HG03378 (cell line): Measurements from ENCODE around the gene BLTP2.
A peak's percentile ranks its signal among the peaks of the same experiment; 100 is the strongest.
"Not testable (repeated sequence)": the region's sequence is repeated elsewhere in the genome, so short reads cannot be mapped to it uniquely, and the experiment has no call there.

Experiments
- ATAC-seq: cut with Tn5 transposase; IDR thresholded peaks from one replicate; pipeline ENCODE4 v1.9.1; 2021; ENCODE audit warnings: mild to moderate bottlenecking, moderate library complexity; ENCODE audit not compliant: unreplicated experiment

Gene BLTP2

GRCh38 chr17:28644787-28645575, at the start of gene BLTP2:
BLTP2 (minus strand) TSS chr17:28645158; CDS start chr17:28645056, 102 bp downstream.
- ATAC-seq, result no peak

GRCh38 chr17:28693869-28694268, 48.9 kb upstream of the BLTP2 start:
- ATAC-seq, result no peak

GRCh38 chr17:28689011-28689410, 44.1 kb upstream of the BLTP2 start:
- no peak for ATAC-seq

GRCh38 chr17:28688481-28688880, 43.5 kb upstream of the BLTP2 start:
- ATAC-seq, result no peak

- no peak for ATAC-seq
Observed at GRCh38 chr17:28686296-28686695, 41.3 kb upstream of the BLTP2 start.

DNA sequence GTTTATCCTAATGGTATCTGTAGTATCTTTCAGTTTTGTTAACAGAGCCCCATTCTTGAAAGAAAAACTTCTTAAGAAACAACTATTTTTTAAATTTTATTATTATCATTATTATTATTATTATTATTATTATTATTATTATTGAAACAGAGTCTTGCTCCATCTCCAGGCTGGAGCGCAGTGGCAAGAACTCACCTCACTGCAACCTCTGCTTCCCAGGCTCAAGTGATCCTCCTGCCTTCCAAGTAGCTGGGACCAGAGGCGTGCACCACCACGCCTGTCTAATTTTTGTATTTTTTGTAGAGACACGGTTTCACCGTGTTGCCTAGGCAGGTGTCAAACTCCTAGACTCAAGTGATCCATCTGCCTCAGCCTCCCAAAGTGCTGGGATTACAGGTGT, 40.4 kb upstream of the BLTP2 start:
- ATAC-seq, result no peak

DNA sequence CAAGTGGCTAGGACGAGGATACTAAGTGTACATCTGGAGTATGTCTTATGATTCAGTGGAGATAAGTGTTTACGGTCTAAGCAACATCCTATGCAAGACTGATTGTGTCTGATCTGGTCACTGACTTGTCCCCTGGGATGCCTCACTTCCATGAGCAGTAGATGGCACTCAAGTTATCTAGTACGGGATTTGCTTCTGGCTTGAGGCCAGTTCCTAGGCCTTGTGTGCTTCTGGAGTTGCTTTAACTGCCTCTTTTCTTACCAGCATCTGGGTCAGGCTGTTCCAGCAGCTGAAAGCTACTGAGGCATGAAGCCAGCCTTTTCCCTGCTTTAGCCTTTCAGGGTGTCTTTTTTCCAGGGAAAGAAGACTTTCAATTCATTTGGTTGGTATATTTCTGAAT, 40.0 kb upstream of the BLTP2 start:
- no peak for ATAC-seq

- ATAC-seq, result no peak
Observed at GRCh38 chr17:28682655-28683054, 37.7 kb upstream of the BLTP2 start.

- ATAC-seq, result no peak
Observed at GRCh38 chr17:28675980-28676379, 31.0 kb upstream of the BLTP2 start.

DNA sequence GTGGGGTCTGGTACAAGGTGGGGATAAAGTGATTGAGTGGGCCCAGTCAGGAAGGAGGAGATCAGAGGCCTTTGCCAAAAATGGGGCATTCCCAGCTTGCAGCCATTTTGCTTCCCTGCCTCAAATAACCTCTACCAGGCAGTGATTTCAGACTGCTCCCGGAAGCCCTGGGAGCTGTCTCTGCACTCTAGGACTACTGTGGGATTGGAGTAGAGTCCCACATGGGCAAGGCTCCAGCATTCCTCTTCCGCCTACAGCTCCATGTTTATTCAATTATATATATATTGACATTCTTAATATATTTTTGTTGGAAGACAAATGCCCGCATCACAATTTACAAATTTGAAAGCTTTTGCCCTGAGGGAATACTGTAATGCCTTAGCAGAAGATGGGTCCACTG, 30.5 kb upstream of the BLTP2 start:
- no peak for ATAC-seq

DNA sequence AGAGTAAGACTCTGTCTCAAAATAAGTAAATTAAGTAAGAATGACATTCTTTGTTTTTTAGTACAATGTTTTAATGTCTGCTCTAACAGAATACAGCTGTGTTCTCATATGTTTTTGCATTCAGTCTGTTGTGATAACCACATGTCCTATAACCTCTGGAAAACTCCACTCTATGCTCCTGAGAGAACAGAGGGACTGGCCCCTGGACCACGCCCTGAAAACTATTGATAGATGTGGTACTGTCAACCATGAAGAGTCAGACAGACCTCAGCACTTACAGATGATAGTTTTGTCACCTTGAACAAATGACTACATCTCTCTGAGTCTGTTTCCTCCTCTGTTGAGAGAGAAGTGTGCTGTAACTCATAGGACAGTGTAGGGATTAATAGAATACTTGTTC, 25.0 kb upstream of the BLTP2 start:
- no peak for ATAC-seq

DNA sequence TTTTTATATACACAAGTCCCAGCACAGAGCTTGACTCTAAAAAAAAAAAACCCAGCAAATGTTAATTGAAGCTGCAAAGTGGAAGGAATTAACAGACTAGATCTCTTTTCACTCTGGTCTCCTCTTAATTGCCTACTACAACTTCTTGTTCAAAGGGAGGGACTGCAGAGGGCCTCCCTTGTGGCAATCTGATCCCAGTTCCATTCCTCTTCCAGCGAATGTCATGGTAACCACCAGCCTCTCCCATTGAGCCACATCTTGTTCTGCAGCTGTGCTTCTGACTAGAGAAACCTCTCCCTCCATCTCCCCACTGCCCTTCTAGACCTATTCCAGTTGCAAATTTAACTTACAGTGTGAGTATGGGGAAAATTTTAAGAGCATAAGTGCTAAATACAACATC, 22.9 kb upstream of the BLTP2 start:
- no peak for ATAC-seq

GRCh38 chr17:28665994-28666393, 21.0 kb upstream of the BLTP2 start:
- ATAC-seq, result no peak

- ATAC-seq, result no peak
Observed at GRCh38 chr17:28663723-28664122, 18.8 kb upstream of the BLTP2 start.

- ATAC-seq, result no peak
Observed at GRCh38 chr17:28662527-28662829, 17.5 kb upstream of the BLTP2 start.

DNA sequence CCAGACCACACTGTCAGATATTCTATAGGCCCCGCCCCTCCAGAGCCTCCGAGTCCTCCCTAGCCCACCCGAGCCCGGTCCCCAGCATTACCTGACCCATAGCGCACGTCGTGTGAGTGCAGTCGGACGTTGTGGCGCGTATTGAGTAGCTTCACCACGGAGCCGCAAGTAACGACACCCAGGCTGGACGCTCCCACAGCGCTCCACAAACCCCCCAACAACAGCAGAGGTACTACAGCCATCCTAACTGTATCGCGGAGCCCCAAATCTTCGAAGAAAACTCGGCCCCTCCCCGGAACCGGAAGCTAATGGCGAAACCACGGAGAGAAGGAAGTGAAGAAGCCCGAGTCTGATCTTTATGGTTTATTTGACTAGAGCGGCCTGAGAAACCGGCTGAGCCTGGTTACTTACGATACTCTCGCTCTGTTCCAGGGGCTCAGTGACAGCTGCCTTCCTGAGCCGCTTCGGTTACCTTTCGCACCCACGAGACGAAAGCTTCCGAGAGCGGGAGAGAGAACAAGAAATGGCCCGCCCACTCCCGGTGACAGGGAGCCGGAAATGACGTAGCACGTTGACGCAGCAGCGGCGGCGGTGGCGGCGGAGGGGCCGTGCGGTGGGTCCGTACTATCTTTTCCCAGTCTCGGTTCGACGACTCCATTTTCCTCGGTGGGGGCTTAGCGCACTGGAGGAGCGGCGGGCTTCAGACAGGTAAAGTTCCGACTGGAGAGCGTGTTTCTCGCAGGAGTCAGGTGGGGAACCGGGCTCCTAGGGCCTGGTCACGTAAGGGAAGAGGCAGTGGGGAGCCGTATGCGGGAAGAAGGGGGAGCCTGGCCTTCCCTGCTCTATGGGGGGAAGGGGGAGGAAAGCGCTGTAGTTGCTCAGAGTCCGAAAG, 16.9 kb upstream of the BLTP2 start, which contains the start of the genes SDF2 and SUPT6H:
SDF2 (minus strand) TSS at position 272 of the 892 bp plus-strand sequence; CDS start at position 242, 30 bp downstream.
SUPT6H (plus strand) TSS at position 571 of the 892 bp plus-strand sequence. CDS start 11,197 bp downstream, outside the sequence.
- ATAC-seq, result peak; percentile 78

DNA sequence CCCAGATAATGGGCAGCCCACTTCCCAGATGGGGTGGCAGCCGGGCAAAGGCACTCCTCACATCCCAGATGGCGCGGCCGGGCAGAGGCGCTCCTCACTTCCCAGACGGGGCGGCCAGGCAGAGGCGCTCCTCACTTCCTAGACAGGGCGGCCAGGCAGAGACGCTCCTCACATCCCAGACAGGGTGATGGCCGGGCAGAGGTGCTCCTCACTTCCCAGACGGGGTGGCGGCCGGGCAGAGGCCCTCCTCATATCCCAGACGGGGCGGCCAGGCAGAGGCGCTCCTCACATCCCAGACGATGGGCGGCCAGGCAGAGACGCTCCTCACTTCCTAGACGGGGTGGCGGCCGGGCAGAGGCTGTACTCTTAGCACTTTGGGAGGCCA, 14.5 kb upstream of the BLTP2 start:
- ATAC-seq, result not testable (repeated sequence)

DNA sequence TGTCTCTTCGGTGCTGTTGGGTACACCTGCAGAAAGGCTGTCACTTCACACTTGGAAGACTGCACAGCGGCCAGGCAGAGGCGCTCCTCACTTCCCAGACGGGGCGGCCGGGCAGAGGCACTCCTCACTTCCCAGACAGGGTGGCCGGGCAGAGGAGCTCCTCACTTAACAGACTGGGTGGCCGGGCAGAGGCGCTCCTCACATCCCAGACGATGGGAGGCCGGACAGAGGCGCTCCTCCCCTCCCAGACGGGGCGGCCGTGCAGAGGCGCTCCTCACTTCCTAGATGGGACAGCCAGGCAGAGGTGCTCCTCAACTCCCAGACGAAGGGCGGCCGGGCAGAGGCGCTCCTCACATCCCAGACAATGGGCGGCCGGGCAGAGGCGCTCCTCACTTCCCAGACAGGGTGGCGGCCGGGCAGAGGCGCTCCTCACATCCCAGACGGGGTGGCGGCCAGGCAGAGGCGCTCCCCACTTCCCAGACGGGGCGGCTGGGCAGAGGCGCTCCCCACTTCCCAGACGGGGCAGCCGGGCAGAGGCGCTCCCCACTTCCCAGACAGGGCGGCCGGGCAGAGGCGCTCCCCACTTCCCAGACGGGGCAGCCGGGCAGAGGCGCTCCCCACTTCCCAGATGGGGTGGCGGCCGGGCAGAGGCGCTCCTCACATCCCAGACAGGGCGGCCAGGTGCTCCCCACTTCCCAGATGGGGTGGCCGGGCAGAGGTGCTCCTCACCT, 14.0 kb upstream of the BLTP2 start:
- not testable (repeated sequence) for ATAC-seq

DNA sequence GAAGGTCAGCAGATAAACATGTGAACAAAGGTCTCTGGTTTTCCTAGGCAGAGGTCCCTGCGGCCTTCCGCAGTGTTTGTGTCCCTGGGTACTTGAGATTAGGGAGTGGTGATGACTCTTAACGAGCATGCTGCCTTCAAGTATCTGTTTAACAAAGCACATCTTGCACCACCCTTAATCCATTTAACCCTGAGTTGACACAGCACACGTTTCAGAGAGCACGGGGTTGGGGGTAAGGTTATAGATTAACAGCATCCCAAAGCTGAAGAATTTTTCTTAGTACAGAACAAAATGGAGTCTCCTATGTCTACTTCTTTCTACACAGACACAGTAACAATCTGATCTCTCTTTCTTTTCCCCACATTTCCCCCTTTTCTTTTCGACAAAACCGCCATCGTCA, 13.4 kb upstream of the BLTP2 start:
- ATAC-seq, result not testable (repeated sequence)

- ATAC-seq, result no peak
Observed at GRCh38 chr17:28657756-28658155, 12.8 kb upstream of the BLTP2 start.

- no peak for ATAC-seq
Observed at GRCh38 chr17:28655160-28655559, 10.2 kb upstream of the BLTP2 start.
